K562 (cell line): ENCODE data around the gene OMP. TPM values are rescaled to one million over a fixed set of nuclear protein-coding genes. Genes with fewer than 3 reads are reported as not detected.

ENCODE experiments used
- ESRRA ChIP-seq: fragments of 450-650 bp; IDR thresholded peaks from 2 replicates; pipeline ENCODE4 v1.6.1; 2014; ENCODE audit warnings: low read depth, mild to moderate bottlenecking, moderate library complexity, borderline replicate concordance
- ETV1 ChIP-seq: fragments of 450-650 bp; conservative IDR thresholded peaks from 2 replicates; pipeline ENCODE4 v1.6.1; 2016; ENCODE audit warnings: missing genetic modification characterization, control low read depth, low read depth, missing compliant biosample characterization
- GABPA ChIP-seq: fragments of 200-800 bp; sonication (Bioruptor generic); conservative IDR thresholded peaks from 2 replicates; pipeline ENCODE4 v1.6.1; 2016; ENCODE audit warnings: low read depth, missing genetic modification characterization, missing compliant biosample characterization
- GABPB1 ChIP-seq: sonication (generic); formaldehyde crosslinking; IDR thresholded peaks from 2 replicates; pipeline ENCODE4 v1.8.0; 2022; ENCODE audit warnings: mild to moderate bottlenecking, missing genetic modification reagents
- KAT8 ChIP-seq: fragments of 450-650 bp; IDR thresholded peaks from 2 replicates; pipeline ENCODE4 v1.6.1; 2016; ENCODE audit warnings: low read depth, mild to moderate bottlenecking
- KLF13 ChIP-seq: fragments of 450-650 bp; IDR thresholded peaks from 2 replicates; pipeline ENCODE4 v1.6.1; 2016; ENCODE audit warnings: missing genetic modification characterization, low read depth, mild to moderate bottlenecking, missing compliant biosample characterization, moderate library complexity, borderline replicate concordance
- KLF16 ChIP-seq: IDR thresholded peaks from 2 replicates; pipeline ENCODE4 v1.6.1; 2016; ENCODE audit warnings: antibody characterized with exemption
- NELFE ChIP-seq: IDR thresholded peaks from 2 replicates; pipeline ENCODE4 v1.6.1; 2011; ENCODE audit warnings: mild to moderate bottlenecking; ENCODE audit not compliant: insufficient read depth, insufficient read length
- NR2C2 ChIP-seq, 2 experiments: fragments of 200-800 bp in 1 of 2; sonication (Bioruptor generic) in 1 of 2; sonication (generic) in 1 of 2; formaldehyde crosslinking in 1 of 2; IDR thresholded peaks; 2 replicates each; pipeline versions ENCODE4 v1.6.1 to v1.8.0; 2016 to 2022; ENCODE audit warnings: mild to moderate bottlenecking in 1 of 2, missing compliant biosample characterization in 1 of 2, missing genetic modification characterization in 1 of 2, missing genetic modification reagents in 1 of 2
- PHTF2 ChIP-seq: fragments of 250-450 bp; sonication (Bioruptor Pico); IDR thresholded peaks from 2 replicates; pipeline ENCODE4 v1.5.0; 2021; ENCODE audit warnings: mild to moderate bottlenecking
- RBFOX2 ChIP-seq: fragments of 200-400 bp; formaldehyde crosslinking; IDR thresholded peaks from 2 replicates; pipeline ENCODE4 v1.6.1; 2017; ENCODE audit warnings: low read depth, mild to moderate bottlenecking, low read length, moderate library complexity
- RBM15 ChIP-seq: fragments of 200-400 bp; formaldehyde crosslinking; IDR thresholded peaks from 2 replicates; pipeline ENCODE4 v1.6.1; 2018; ENCODE audit warnings: mild to moderate bottlenecking, low read length, moderate library complexity; ENCODE audit not compliant: insufficient read depth
- SP2 ChIP-seq: IDR thresholded peaks from 2 replicates; pipeline ENCODE4 v1.6.1; 2011; ENCODE audit warnings: mild to moderate bottlenecking, low read depth, low read length, moderate library complexity; ENCODE audit not compliant: poor library complexity, severe bottlenecking; ENCODE audit errors: extremely low read depth
- SUPT5H ChIP-seq: fragments of 450-650 bp; IDR thresholded peaks from 2 replicates; pipeline ENCODE4 v1.6.1; 2016
- TCF7 ChIP-seq: sonication (generic); IDR thresholded peaks from 2 replicates; pipeline ENCODE4 v1.6.1; 2016; ENCODE audit warnings: antibody characterized with exemption, borderline replicate concordance
- TFAP4 ChIP-seq: sonication (generic); formaldehyde crosslinking; IDR thresholded peaks from 2 replicates; pipeline ENCODE4 v1.8.0; 2022; ENCODE audit warnings: missing genetic modification reagents, mild to moderate bottlenecking, moderate library complexity, borderline replicate concordance
- ZFPM2 ChIP-seq: fragments of 250-450 bp; sonication (Bioruptor Pico); IDR thresholded peaks from 2 replicates; pipeline ENCODE4 v1.5.1; 2022; ENCODE audit warnings: mild to moderate bottlenecking
- ZNF277 ChIP-seq: fragments of 250-450 bp; sonication (Bioruptor Pico); IDR thresholded peaks from 2 replicates; pipeline ENCODE4 v1.8.0; 2022; ENCODE audit warnings: inconsistent platforms, mild to moderate bottlenecking, moderate library complexity, borderline replicate concordance
- ZNF699 ChIP-seq: fragments of 250-450 bp; sonication (Bioruptor Pico); IDR thresholded peaks from 2 replicates; pipeline ENCODE4 v1.8.0; 2021; ENCODE audit warnings: mild to moderate bottlenecking, moderate library complexity; ENCODE audit not compliant: insufficient replicate concordance
- ZNF75A ChIP-seq: fragments of 450-650 bp; formaldehyde crosslinking; IDR thresholded peaks from 2 replicates; pipeline ENCODE4 v1.4.0; 2020; ENCODE audit warnings: mild to moderate bottlenecking
- ZZZ3 ChIP-seq: fragments of 450-650 bp; IDR thresholded peaks from 2 replicates; pipeline ENCODE4 v1.6.1; 2016; ENCODE audit warnings: antibody characterized with exemption, mild to moderate bottlenecking, moderate library complexity
- polyA plus RNA-seq, 8 experiments: library from polyadenylated mRNA; depleted of rRNA in 4 of 8; stranded (reverse) in 5 of 8; unstranded in 3 of 8; fragments of >200 nt; fragmentation: Nextera tagmentation in 2 of 8; fragmentation: Illumina TruSeq in 1 of 8; extraction: Ambion mirVana in 2 of 8; extraction: Trizol in 1 of 8; gene quantifications; 2 replicates each; pipeline versions ENCODE4 v1.2.1 to v1.2.3, GENCODE V29; 2011 to 2014; ENCODE audit warnings: inconsistent platforms in 1 of 8, missing spikeins in 1 of 8
- total RNA-seq, 7 experiments: library from RNA; depleted of rRNA in 6 of 7; stranded (reverse); fragments of >200 nt in 6 of 7; fragmentation: Illumina TruSeq in 2 of 7; extraction: Trizol in 2 of 7; gene quantifications; 2 replicates each; pipeline versions ENCODE4 v1.2.1 to v1.2.3, GENCODE V29; 2011 to 2021; ENCODE audit warnings: low replicate concordance in 1 of 7
- TF ChIP-seq, protein P1 (sequence below): fragments of 250-450 bp; sonication (Bioruptor Pico); IDR thresholded peaks from 2 replicates; pipeline ENCODE4 v1.9.0; 2021; ENCODE audit warnings: mild to moderate bottlenecking, inconsistent platforms
- TF ChIP-seq, protein P2 (sequence below): fragments of 250-450 bp; sonication (Bioruptor Pico); IDR thresholded peaks from 2 replicates; pipeline ENCODE4 v1.4.0; 2020; ENCODE audit warnings: mild to moderate bottlenecking, moderate library complexity

OMP gene
- total and polyA plus RNA-seq, 9 of the 15 experiments (the other 6 are each of a cell fraction or from before 2014, with no cell fraction given), result not detected

GRCh38 chr11:77140231-77140851 lies 37.7 kb downstream of the OMP start (continued):
- TF ChIP-seq, protein P1, sequence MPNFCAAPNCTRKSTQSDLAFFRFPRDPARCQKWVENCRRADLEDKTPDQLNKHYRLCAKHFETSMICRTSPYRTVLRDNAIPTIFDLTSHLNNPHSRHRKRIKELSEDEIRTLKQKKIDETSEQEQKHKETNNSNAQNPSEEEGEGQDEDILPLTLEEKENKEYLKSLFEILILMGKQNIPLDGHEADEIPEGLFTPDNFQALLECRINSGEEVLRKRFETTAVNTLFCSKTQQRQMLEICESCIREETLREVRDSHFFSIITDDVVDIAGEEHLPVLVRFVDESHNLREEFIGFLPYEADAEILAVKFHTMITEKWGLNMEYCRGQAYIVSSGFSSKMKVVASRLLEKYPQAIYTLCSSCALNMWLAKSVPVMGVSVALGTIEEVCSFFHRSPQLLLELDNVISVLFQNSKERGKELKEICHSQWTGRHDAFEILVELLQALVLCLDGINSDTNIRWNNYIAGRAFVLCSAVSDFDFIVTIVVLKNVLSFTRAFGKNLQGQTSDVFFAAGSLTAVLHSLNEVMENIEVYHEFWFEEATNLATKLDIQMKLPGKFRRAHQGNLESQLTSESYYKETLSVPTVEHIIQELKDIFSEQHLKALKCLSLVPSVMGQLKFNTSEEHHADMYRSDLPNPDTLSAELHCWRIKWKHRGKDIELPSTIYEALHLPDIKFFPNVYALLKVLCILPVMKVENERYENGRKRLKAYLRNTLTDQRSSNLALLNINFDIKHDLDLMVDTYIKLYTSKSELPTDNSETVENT (CRISPR knock-in tag), result no peak
- TF ChIP-seq SP2 (no peak), TFAP4 (CRISPR knock-in tag) (peak; percentile 33; the same call in 1 of the 2 replicates), PHTF2 (no peak), KLF13 (tag) (no peak), ZNF75A (no peak), ZFPM2 (no peak), RBFOX2 (no peak), NR2C2 (CRISPR knock-in tag; IDR thresholded peaks at IDR 0.05) (no peak), NR2C2 (tag; IDR thresholded peaks at IDR 0.05) (peak; percentile 43; the same call in 1 of the 2 replicates), SUPT5H (no peak), GABPA (tag) (no peak), TCF7 (no peak), KLF16 (no peak), RBM15 (no peak), ZNF699 (CRISPR knock-in tag) (no peak), NELFE (no peak), ESRRA (0 out of 2 replicates have a peak, but pooled peaks have one; percentile 20), GABPB1 (CRISPR knock-in tag) (no peak), ZZZ3 (no peak), KAT8 (no peak), ETV1 (0 out of 2 replicates have a peak, but pooled peaks have one; percentile 22), ZNF277 (CRISPR knock-in tag) (no peak)
- TF ChIP-seq, protein P2, sequence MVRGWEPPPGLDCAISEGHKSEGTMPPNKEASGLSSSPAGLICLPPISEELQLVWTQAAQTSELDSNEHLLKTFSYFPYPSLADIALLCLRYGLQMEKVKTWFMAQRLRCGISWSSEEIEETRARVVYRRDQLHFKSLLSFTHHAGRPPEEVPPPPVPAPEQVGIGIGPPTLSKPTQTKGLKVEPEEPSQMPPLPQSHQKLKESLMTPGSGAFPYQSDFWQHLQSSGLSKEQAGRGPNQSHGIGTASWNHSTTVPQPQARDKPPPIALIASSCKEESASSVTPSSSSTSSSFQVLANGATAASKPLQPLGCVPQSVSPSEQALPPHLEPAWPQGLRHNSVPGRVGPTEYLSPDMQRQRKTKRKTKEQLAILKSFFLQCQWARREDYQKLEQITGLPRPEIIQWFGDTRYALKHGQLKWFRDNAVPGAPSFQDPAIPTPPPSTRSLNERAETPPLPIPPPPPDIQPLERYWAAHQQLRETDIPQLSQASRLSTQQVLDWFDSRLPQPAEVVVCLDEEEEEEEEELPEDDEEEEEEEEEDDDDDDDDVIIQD (CRISPR knock-in tag), result no peak
